MCF 10A (cell line): ENCODE measurements around the gene TEAD1. TPM values are rescaled to one million over a fixed set of nuclear protein-coding genes. Genes with fewer than 3 reads are reported as not detected.

Experiments
- BruUV-seq: library from RNA; stranded (reverse); fragments of 400-500 nt; replicated peaks from 2 replicates; lab custom pipeline; 2021; lab: Mats Ljungman, UMichigan
- CTCF ChIA-PET: fragments of 300-600 bp; sonication (Branson Sonifier 250); formaldehyde crosslinking; extraction: SDS; loops from one replicate; lab custom pipeline; 2021; ENCODE audit warnings: antibody characterized with exemption, inconsistent platforms; lab: Yijun Ruan, JAX
- POLR2A ChIA-PET: fragments of 300-600, 350-650 bp; sonication (Branson Sonifier 250); formaldehyde crosslinking; extraction: SDS; loops from one replicate; lab custom pipeline; 2020; ENCODE audit warnings: antibody characterized with exemption, inconsistent platforms; lab: Yijun Ruan, JAX
- DNase-seq: peaks from one replicate; pipeline ENCODE4 v3.0.0-alpha.2; 2018; ENCODE audit not compliant: unreplicated experiment
- H3K27ac Mint-ChIP-seq: one replicate; pipeline ENCODE4 v1.8.0; 2022; ENCODE audit warnings: mild to moderate bottlenecking, low read depth, mixed read lengths; ENCODE audit not compliant: unreplicated experiment
- H3K27me3 Mint-ChIP-seq: one replicate; pipeline ENCODE4 v1.8.0; 2022; ENCODE audit warnings: mixed read lengths; ENCODE audit not compliant: insufficient read depth, unreplicated experiment
- H3K36me3 Mint-ChIP-seq: one replicate; pipeline ENCODE4 v1.8.0; 2022; ENCODE audit warnings: mild to moderate bottlenecking, moderate library complexity, mixed read lengths; ENCODE audit not compliant: insufficient read depth, unreplicated experiment
- H3K4me1 Mint-ChIP-seq: one replicate; pipeline ENCODE4 v1.8.0; 2022; ENCODE audit warnings: mixed read lengths; ENCODE audit not compliant: insufficient read depth, unreplicated experiment
- H3K4me3 Mint-ChIP-seq: one replicate; pipeline ENCODE4 v1.8.0; 2022; ENCODE audit warnings: mild to moderate bottlenecking, moderate library complexity, mixed read lengths; ENCODE audit not compliant: unreplicated experiment
- H3K9me3 Mint-ChIP-seq: one replicate; pipeline ENCODE4 v1.8.0; 2022; ENCODE audit warnings: mixed read lengths; ENCODE audit not compliant: unreplicated experiment
- CTCF ChIP-seq: fragments of 200-600 bp; IDR thresholded peaks from one replicate; pipeline ENCODE4 v1.8.0; 2022; ENCODE audit warnings: antibody characterized with exemption, mild to moderate bottlenecking; ENCODE audit not compliant: unreplicated experiment
- intact Hi-C: fragments of 100-400 bp; cut with micrococcal nuclease; formaldehyde crosslinking; loops from 2 replicates; pipeline ENCODE4 v1.14.1; 2022
- total RNA-seq: library from RNA; stranded (reverse); gene quantifications from 2 replicates; pipeline ENCODE4 v1.2.3, GENCODE V29; 2022

TEAD1 gene
- total RNA-seq, 1 experiment from 2014 or later: 123 TPM

GRCh38 chr11:12915093-12915492 lies 240.9 kb downstream of the TEAD1 start:
- POLR2A ChIA-PET: interaction anchor here (0.7 kb wide), 1 partner anchor 323 kb away, joined by 4 read pairs; no protein-coding TSS in a partner anchor
- TF ChIP-seq CTCF: no peak
- CTCF ChIA-PET: interaction anchor here (0.6 to 1.9 kb wide), 8 partner anchors 10 to 689 kb away, joined by 3 to 8 read pairs (median 4); no protein-coding TSS in a partner anchor
- Mint-ChIP-seq H3K36me3 (peaks cover 29% of the 10 kb centered on the region), H3K27ac (no peak overlapping the region), H3K9me3 (no peaks in the 10 kb centered on the region), H3K4me1 (no peaks in the 10 kb centered on the region), H3K27me3 (no peaks in the 10 kb centered on the region), H3K4me3 (no peak overlapping the region)
- no peak for DNase-seq
- no TSS peak for BruUV-seq
- intact Hi-C loops: no loop called here

DNA sequence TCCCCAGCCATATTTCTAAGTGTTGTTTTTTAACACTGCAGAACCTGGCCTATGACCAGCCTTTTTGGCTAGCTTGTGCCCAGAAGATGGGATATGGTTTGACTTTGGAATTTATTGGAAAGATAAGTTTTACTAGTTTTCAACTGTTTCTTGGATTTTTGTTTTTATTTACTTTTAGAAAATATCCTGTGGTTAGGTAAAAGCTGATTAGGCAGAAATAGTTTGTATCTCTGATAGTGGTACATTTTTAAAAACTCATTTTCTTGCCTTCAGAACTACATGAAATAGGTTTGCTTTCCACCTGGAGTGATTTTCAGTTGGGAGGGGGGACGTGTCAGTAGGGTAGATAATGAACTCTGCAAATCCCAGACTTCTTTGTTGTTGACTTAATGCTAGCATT lies 243.6 kb downstream of the TEAD1 start:
- Mint-ChIP-seq H3K36me3 (peaks cover 29% of the 10 kb centered on the region), H3K4me1 (peaks cover under 1% of the 10 kb centered on the region), H3K27ac (no peak overlapping the region), H3K27me3 (no peaks in the 10 kb centered on the region), H3K9me3 (no peaks in the 10 kb centered on the region), H3K4me3 (no peak overlapping the region)
- ChIA-PET POLR2A (interaction anchor here (0.8 kb wide), 1 partner anchor 32 kb away, joined by 3 read pairs; no protein-coding TSS in a partner anchor), CTCF (interaction anchor here (0.6 to 0.9 kb wide), 3 partner anchors 30 to 587 kb away, joined by 3 to 5 read pairs (median 3); no protein-coding TSS in a partner anchor)
- intact Hi-C loops: no loop called here
- TF ChIP-seq CTCF: no peak
- no peak for DNase-seq
- no TSS peak for BruUV-seq

DNA sequence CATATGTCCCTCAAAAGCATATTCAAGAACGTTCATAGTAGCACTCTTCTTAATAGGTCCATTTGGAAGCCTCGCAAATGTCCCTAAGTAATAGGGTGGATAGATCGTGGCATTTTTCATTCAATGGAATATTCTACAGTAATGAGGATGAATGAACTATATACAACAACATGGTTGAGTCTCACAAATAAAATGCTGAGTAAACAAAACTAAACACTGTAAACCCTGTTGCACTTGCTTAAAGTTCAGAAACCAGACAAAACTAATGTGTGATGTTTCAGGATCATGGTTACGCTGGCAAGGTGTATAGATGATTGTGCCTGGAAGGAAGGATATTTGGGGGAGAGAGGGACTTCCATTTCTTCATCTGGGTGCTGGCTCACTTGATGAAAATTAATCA lies 244.4 kb downstream of the TEAD1 start:
- TF ChIP-seq CTCF: no peak
- POLR2A ChIA-PET: interaction anchor here (0.6 kb wide), 1 partner anchor 539 kb away, joined by 3 read pairs; no protein-coding TSS in a partner anchor
- intact Hi-C loops: no loop called here
- peaks cover 24% of the 10 kb centered on the region for H3K36me3 Mint-ChIP-seq
- peaks cover 6% of the 10 kb centered on the region for H3K4me1 Mint-ChIP-seq
- H3K9me3 Mint-ChIP-seq: no peaks in the 10 kb centered on the region
- no peaks in the 10 kb centered on the region for H3K27me3 Mint-ChIP-seq
- H3K27ac Mint-ChIP-seq: no peak overlapping the region
- no peak overlapping the region for H3K4me3 Mint-ChIP-seq
- no TSS peak for BruUV-seq
- CTCF ChIA-PET: no interaction called here
- no peak for DNase-seq

DNA sequence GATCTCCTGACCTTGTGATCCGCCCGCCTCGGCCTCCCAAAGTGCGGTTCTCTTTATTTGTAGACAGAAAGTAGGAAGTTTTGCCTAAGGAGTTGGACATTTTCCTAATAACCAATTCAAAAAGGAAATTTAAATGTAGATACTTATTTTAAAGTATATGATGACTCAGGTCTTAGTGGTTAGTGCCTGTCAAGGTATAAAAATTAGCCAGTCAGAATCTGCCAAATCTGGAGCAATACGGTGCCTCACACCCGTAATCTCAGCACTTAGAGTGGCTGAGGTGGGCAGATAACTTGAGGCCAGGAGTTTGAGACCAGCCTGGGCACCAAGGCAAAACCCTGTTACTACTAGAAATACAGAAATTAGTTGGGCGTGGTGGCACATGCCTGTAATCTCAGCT lies 248.2 kb downstream of the TEAD1 start:
- Mint-ChIP-seq H3K9me3 (no peaks in the 10 kb centered on the region), H3K36me3 (peaks cover 34% of the 10 kb centered on the region), H3K4me3 (no peak overlapping the region), H3K27ac (no peak overlapping the region), H3K4me1 (peaks cover 6% of the 10 kb centered on the region), H3K27me3 (no peaks in the 10 kb centered on the region)
- BruUV-seq: no TSS peak
- no peak for TF ChIP-seq CTCF
- ChIA-PET CTCF (interaction anchor here (0.6 kb wide), 1 partner anchor 9 kb away, joined by 3 read pairs; no protein-coding TSS in a partner anchor), POLR2A (interaction anchor here (0.5 kb wide), 1 partner anchor 293 kb away, joined by 3 read pairs; no protein-coding TSS in a partner anchor)
- DNase-seq: no peak
- intact Hi-C loops: no loop called here
